ENCODE data around the gene CMBL.
"Not testable (repeated sequence)": the region's sequence is repeated elsewhere in the genome, so short reads cannot be mapped to it uniquely, and the experiment has no call there.

CMBL gene

DNA sequence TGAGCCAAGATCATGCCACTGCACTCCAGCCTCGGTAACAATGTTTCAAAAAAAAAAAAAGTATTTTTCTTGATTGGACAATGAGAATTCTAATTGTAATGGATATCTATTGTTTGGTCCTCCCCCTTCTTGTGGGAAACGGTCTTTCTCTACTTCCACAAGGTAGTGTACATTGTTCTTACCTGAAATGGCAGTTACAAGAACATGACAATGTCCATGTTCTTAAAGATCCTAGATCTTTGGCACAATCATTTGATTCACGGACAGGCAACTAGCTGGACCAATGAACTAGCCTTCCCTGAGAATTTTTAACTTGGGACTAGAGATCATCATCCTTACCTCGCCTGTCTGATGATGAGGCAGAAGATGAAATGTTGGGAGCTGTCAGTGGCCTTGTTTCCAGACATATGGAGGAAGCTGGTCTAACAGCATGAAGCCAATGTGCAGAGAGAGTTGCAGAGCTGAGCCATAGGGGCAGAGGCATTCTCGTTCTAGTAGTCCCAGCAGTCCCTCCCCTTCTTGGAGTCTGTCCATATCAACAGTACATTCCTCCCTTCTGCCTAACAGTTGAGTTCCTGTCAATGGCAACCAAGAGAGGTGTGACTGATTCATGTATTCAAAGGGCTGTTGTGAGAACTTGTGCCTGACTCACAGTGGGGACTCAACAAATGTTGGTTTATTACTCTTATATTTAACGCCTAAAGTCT, 43.6 kb upstream of the CMBL start:
- Histone ChIP-seq H3K36me3 (ENCODE audit: insufficient read depth, low read length) (peaks cover 4% of the 10 kb centered on the region; the same call in 1 of the 2 replicates), H3K27ac (no peak overlapping the region), H3K4me3 (no peak overlapping the region), H3K9ac (ENCODE audit: insufficient read length) (no peak overlapping the region), H3K9me3 (ENCODE audit: low read depth, low read length) (no peaks in the 10 kb centered on the region)
- no peak for DNase-seq (ENCODE audit: low read depth, low spot score)
- TF ChIP-seq EZH2 (IDR thresholded peaks at IDR 0.05) (no peak), POLR2AphosphoS5 (IDR thresholded peaks at IDR 0.05; ENCODE audit: borderline replicate concordance, low read depth, low read length) (no peak), FOXP2 (optimal IDR thresholded peaks at IDR 0.05; ENCODE audit: control extremely low read depth, extremely low read length, insufficient read depth) (no peak)

GRCh38 chr5:10348258-10348657, 40.6 kb upstream of the CMBL start:
- H3K36me3 ChIP-seq (ENCODE audit: insufficient read depth, low read length), result no peaks in the 10 kb centered on the region
- H3K9ac ChIP-seq (ENCODE audit: insufficient read length), result no peak overlapping the region
- no peak overlapping the region for H3K4me3 ChIP-seq
- no peak overlapping the region for H3K27ac ChIP-seq
- no peaks in the 10 kb centered on the region for H3K9me3 ChIP-seq (ENCODE audit: low read depth, low read length)
- TF ChIP-seq FOXP2 (optimal IDR thresholded peaks at IDR 0.05; ENCODE audit: control extremely low read depth, extremely low read length, insufficient read depth) (no peak), EZH2 (IDR thresholded peaks at IDR 0.05) (no peak), POLR2AphosphoS5 (IDR thresholded peaks at IDR 0.05; ENCODE audit: borderline replicate concordance, low read depth, low read length) (no peak)
- DNase-seq (ENCODE audit: low read depth, low spot score), result no peak

- H3K27ac ChIP-seq; DNase-seq (ENCODE audit: low read depth, low spot score); H3K36me3 ChIP-seq (ENCODE audit: insufficient read depth, low read length); H3K4me3 ChIP-seq; H3K9ac ChIP-seq (ENCODE audit: insufficient read length); H3K9me3 ChIP-seq (ENCODE audit: low read depth, low read length): not testable (repeated sequence)
Measured at GRCh38 chr5:10344461-10345106, 36.9 kb upstream of the CMBL start.

- DNase-seq (ENCODE audit: low read depth, low spot score), result no peak
- no peak overlapping the region for H3K4me3 ChIP-seq
- H3K27ac ChIP-seq, result no peak overlapping the region
- no peak overlapping the region for H3K9ac ChIP-seq (ENCODE audit: insufficient read length)
- no peaks in the 10 kb centered on the region for H3K36me3 ChIP-seq (ENCODE audit: insufficient read depth, low read length)
- TF ChIP-seq POLR2AphosphoS5 (IDR thresholded peaks at IDR 0.05; ENCODE audit: borderline replicate concordance, low read depth, low read length), result no peak
- no peak for TF ChIP-seq EZH2 (IDR thresholded peaks at IDR 0.05)
- no peak for TF ChIP-seq FOXP2 (optimal IDR thresholded peaks at IDR 0.05; ENCODE audit: control extremely low read depth, extremely low read length, insufficient read depth)
- H3K9me3 ChIP-seq (ENCODE audit: low read depth, low read length), result no peaks in the 10 kb centered on the region
Measured at GRCh38 chr5:10343486-10343885, 35.8 kb upstream of the CMBL start.

- DNase-seq (ENCODE audit: low read depth, low spot score), result no peak
- H3K27ac ChIP-seq, result no peak overlapping the region
- no peak overlapping the region for H3K4me3 ChIP-seq
- H3K9me3 ChIP-seq (ENCODE audit: low read depth, low read length), result no peaks in the 10 kb centered on the region
- no peak for TF ChIP-seq EZH2 (IDR thresholded peaks at IDR 0.05)
- TF ChIP-seq FOXP2 (optimal IDR thresholded peaks at IDR 0.05; ENCODE audit: control extremely low read depth, extremely low read length, insufficient read depth), result no peak
- no peak for TF ChIP-seq POLR2AphosphoS5 (IDR thresholded peaks at IDR 0.05; ENCODE audit: borderline replicate concordance, low read depth, low read length)
- no peak overlapping the region for H3K9ac ChIP-seq (ENCODE audit: insufficient read length)
- no peaks in the 10 kb centered on the region for H3K36me3 ChIP-seq (ENCODE audit: insufficient read depth, low read length)
Measured at GRCh38 chr5:10339958-10340357, 32.3 kb upstream of the CMBL start.

- DNase-seq (ENCODE audit: low read depth, low spot score), result no peak
- Histone ChIP-seq H3K36me3 (ENCODE audit: insufficient read depth, low read length) (no peaks in the 10 kb centered on the region), H3K4me3 (no peak overlapping the region), H3K9me3 (ENCODE audit: low read depth, low read length) (no peaks in the 10 kb centered on the region), H3K27ac (no peak overlapping the region), H3K9ac (ENCODE audit: insufficient read length) (no peak overlapping the region)
- TF ChIP-seq POLR2AphosphoS5 (IDR thresholded peaks at IDR 0.05; ENCODE audit: borderline replicate concordance, low read depth, low read length), result no peak
- TF ChIP-seq EZH2 (IDR thresholded peaks at IDR 0.05), result no peak
- no peak for TF ChIP-seq FOXP2 (optimal IDR thresholded peaks at IDR 0.05; ENCODE audit: control extremely low read depth, extremely low read length, insufficient read depth)
Measured at GRCh38 chr5:10339058-10339811, 31.5 kb upstream of the CMBL start.

- DNase-seq (ENCODE audit: low read depth, low spot score), result no peak
Measured at GRCh38 chr5:10338686-10339057, 31.0 kb upstream of the CMBL start.

GRCh38 chr5:10337986-10338385, 30.3 kb upstream of the CMBL start:
- no peak overlapping the region for H3K4me3 ChIP-seq
- H3K9ac ChIP-seq (ENCODE audit: insufficient read length), result no peak overlapping the region
- H3K9me3 ChIP-seq (ENCODE audit: low read depth, low read length), result no peaks in the 10 kb centered on the region
- no peaks in the 10 kb centered on the region for H3K36me3 ChIP-seq (ENCODE audit: insufficient read depth, low read length)
- DNase-seq (ENCODE audit: low read depth, low spot score), result no peak
- no peak overlapping the region for H3K27ac ChIP-seq
- TF ChIP-seq EZH2 (IDR thresholded peaks at IDR 0.05) (no peak), FOXP2 (optimal IDR thresholded peaks at IDR 0.05; ENCODE audit: control extremely low read depth, extremely low read length, insufficient read depth) (no peak), POLR2AphosphoS5 (IDR thresholded peaks at IDR 0.05; ENCODE audit: borderline replicate concordance, low read depth, low read length) (no peak)

More at GRCh38 chr5:10338686-10339057, 31.0 kb upstream of the CMBL start:
- TF ChIP-seq FOXP2 (optimal IDR thresholded peaks at IDR 0.05; ENCODE audit: control extremely low read depth, extremely low read length, insufficient read depth), result no peak
- no peak for TF ChIP-seq EZH2 (IDR thresholded peaks at IDR 0.05)
- no peak for TF ChIP-seq POLR2AphosphoS5 (IDR thresholded peaks at IDR 0.05; ENCODE audit: borderline replicate concordance, low read depth, low read length)
- Histone ChIP-seq H3K36me3 (ENCODE audit: insufficient read depth, low read length) (no peaks in the 10 kb centered on the region), H3K9me3 (ENCODE audit: low read depth, low read length) (no peaks in the 10 kb centered on the region), H3K9ac (ENCODE audit: insufficient read length) (no peak overlapping the region), H3K27ac (no peak overlapping the region), H3K4me3 (no peak overlapping the region)
